Measurements from ENCODE around the gene SLC25A46. TPM values are rescaled to one million over a fixed set of nuclear protein-coding genes. Genes with fewer than 3 reads are reported as not detected.

The SLC25A46 gene
- total and polyA plus RNA-seq, 2 of the 8 experiments (the other 6 are each of a cell fraction or from before 2014, with no cell fraction given): 10.6 to 21.7 TPM

- H2BK12ac ChIP-seq (ENCODE audit: low read depth, low read length): no peak overlapping the region
- H2AK5ac ChIP-seq (ENCODE audit: low read depth, low read length): no peak overlapping the region
- H3K79me2 ChIP-seq (ENCODE audit: control insufficient read depth in 1 of 2, insufficient read depth in 2 of 2, low read length in 2 of 2): no peaks in the 10 kb centered on the region
- no peak overlapping the region for H3K4me3 ChIP-seq (ENCODE audit: extremely low read depth in 1 of 4, insufficient read depth in 2 of 4, low read depth in 3 of 4, low read length in 4 of 4)
- H2BK20ac ChIP-seq (ENCODE audit: low read length): no peak overlapping the region
- H4K5ac ChIP-seq (ENCODE audit: insufficient read length, low read depth, low read length): no peak overlapping the region
- H3K4ac ChIP-seq (replicated peaks; ENCODE audit: insufficient read length, low read depth, low read length): no peak overlapping the region
- no peaks in the 10 kb centered on the region for H3K79me1 ChIP-seq (ENCODE audit: low read depth, low read length)
- no peaks in the 10 kb centered on the region for H4K20me1 ChIP-seq (replicated peaks in 1 of 2; ENCODE audit: control insufficient read depth in 1 of 2, insufficient read depth in 2 of 2, low read length in 2 of 2)
- no peak overlapping the region for H3K18ac ChIP-seq (ENCODE audit: extremely low read depth, low read length)
- no peaks in the 10 kb centered on the region for H3K36me3 ChIP-seq (ENCODE audit: control insufficient read depth in 2 of 4, insufficient read depth in 4 of 4, low read length in 3 of 4)
- DNase-seq (ENCODE audit: low read depth in 1 of 2, low spot score in 2 of 2) (no peak), FAIRE-seq (no peak)
- H3K56ac ChIP-seq (replicated peaks; ENCODE audit: insufficient read length, low read depth, low read length): no peak overlapping the region
- no peak overlapping the region for H4K8ac ChIP-seq (ENCODE audit: extremely low read depth, insufficient read depth, low read length)
- H3K27ac ChIP-seq (ENCODE audit: low read depth, low read length): no peak overlapping the region
- H2BK15ac ChIP-seq (ENCODE audit: low read length): no peak overlapping the region
- H3K4me1 ChIP-seq (replicated peaks in 1 of 4; ENCODE audit: control insufficient read depth in 3 of 4, insufficient read depth in 4 of 4, low read length in 3 of 4): no peaks in the 10 kb centered on the region
- H3K9ac ChIP-seq (replicated peaks in 1 of 4; ENCODE audit: extremely low read depth in 1 of 4, low read depth in 3 of 4, low read length in 3 of 4): no peak overlapping the region
- H2BK120ac ChIP-seq (replicated peaks; ENCODE audit: low read depth, low read length): no peak overlapping the region
- H3K27me3 ChIP-seq (replicated peaks in 1 of 4; ENCODE audit: control insufficient read depth in 3 of 4, extremely low read depth in 1 of 4, insufficient read depth in 3 of 4, low read length in 3 of 4): no peaks in the 10 kb centered on the region
- ChIA-PET POLR2A (ENCODE audit: partially characterized antibody) (no interaction called here), CTCF (ENCODE audit: partially characterized antibody) (no interaction called here)
- no peak overlapping the region for H3K4me2 ChIP-seq (ENCODE audit: insufficient read depth in 1 of 2, low read depth in 2 of 2, low read length in 2 of 2)
- H3K14ac ChIP-seq (ENCODE audit: insufficient read length): no peak overlapping the region
- no peak overlapping the region for H3K23ac ChIP-seq (ENCODE audit: insufficient read length)
- no peaks in the 10 kb centered on the region for H3K23me2 ChIP-seq (ENCODE audit: low read depth, low read length)
- no peak overlapping the region for H2AFZ ChIP-seq (ENCODE audit: low read length)
- H4K91ac ChIP-seq (replicated peaks; ENCODE audit: insufficient read length, low read length): no peak overlapping the region
- TF ChIP-seq RXRA (IDR thresholded peaks at IDR 0.05; ENCODE audit: insufficient read depth, low read depth, low read length) (no peak), POLR2AphosphoS5 (IDR thresholded peaks at IDR 0.05; ENCODE audit: low read depth, low read length) (no peak), CTBP2 (IDR thresholded peaks at IDR 0.05; ENCODE audit: borderline replicate concordance, insufficient read depth, insufficient read length, low read length) (no peak), TCF12 (IDR thresholded peaks at IDR 0.05; ENCODE audit: low read depth, low read length) (no peak), KDM1A (IDR thresholded peaks at IDR 0.05; ENCODE audit: borderline replicate concordance, low read length) (no peak), KDM4A (IDR thresholded peaks at IDR 0.05; ENCODE audit: low read depth, low read length, severe bottlenecking) (no peak), RAD21 (IDR thresholded peaks at IDR 0.05 in 1 of 2, conservative IDR thresholded peaks at IDR 0.05 in 1 of 2; ENCODE audit: low read depth in 2 of 2, low read length in 2 of 2) (no peak), MAX (IDR thresholded peaks at IDR 0.05) (no peak), SP1 (IDR thresholded peaks at IDR 0.05; ENCODE audit: low read depth, low read length) (no peak), POU5F1 (IDR thresholded peaks at IDR 0.05; ENCODE audit: low read depth, low read length) (no peak), NRF1 (IDR thresholded peaks at IDR 0.05; ENCODE audit: low read depth, low read length) (no peak), BCL11A (IDR thresholded peaks at IDR 0.05; ENCODE audit: low read depth in 2 of 2, low read length in 2 of 2) (no peak)
- no peak overlapping the region for H2BK5ac ChIP-seq (ENCODE audit: low read depth, low read length)
- no peaks in the 10 kb centered on the region for H3K9me3 ChIP-seq (ENCODE audit: insufficient read depth in 2 of 2, low read depth in 1 of 2, low read length in 1 of 2)
Observed at GRCh38 chr5:110770286-110770685, 31.5 kb downstream of the SLC25A46 start.
